Measurements from ENCODE around the gene C19orf81.
"Not testable (repeated sequence)": the region's sequence is repeated elsewhere in the genome, so short reads cannot be mapped to it uniquely, and the experiment has no call there.

The C19orf81 gene

DNA sequence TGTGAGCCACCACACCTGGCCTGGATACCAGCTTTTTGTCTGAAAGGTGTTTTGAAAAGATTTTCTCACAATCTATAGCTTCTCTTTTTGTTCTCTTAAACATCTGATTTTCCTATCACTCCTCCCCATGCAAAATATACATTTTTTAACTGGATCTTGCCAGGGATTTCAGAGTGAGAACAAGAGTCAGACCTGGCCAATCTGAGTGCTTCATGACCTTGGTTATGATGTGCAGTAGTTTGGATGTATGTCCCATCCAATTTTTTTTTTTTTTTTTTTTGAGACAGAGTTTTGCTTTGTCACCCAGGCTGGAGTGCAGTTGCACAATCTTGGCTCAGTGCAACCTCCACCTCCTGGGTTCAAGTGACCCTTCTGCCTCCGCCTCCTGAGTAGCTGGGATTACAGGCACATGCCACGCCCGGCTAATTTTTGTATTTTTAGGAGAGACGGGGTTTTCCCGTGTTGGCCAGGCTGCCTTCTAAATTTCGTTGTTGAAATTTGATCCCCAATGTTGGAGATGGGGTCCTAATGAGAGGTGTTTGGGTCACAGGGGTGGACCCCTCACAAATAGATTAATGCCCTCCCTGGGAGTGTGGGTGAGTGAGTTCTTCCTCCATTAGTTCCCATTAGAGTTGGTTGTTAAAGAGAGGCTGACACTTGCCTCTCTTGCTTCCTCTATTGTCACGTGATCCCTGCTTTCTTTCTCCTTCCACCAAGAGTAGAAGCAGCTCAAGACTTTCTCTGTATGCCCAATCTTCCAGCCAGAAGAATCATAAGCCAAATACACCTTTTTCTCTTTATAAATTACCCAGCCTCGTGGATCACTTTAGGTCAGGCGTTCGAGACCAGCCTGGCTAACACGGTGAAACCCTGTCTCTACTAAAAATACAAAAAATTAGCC is 36.5 kb upstream of the C19orf81 start:
- not testable (repeated sequence) for H3K27ac ChIP-seq (ENCODE audit: low read length); H3K36me3 ChIP-seq (ENCODE audit: insufficient read depth, low read depth, low read length); H3K4me1 ChIP-seq (ENCODE audit: insufficient read depth, low read length); H3K27me3 ChIP-seq (ENCODE audit: insufficient read depth, low read length); H3K9me3 ChIP-seq (ENCODE audit: insufficient read depth, low read depth, low read length); H3K4me3 ChIP-seq (ENCODE audit: low read length); H3K9ac ChIP-seq (ENCODE audit: low read depth, low read length)

- H3K4me3 ChIP-seq (ENCODE audit: low read length); H3K27me3 ChIP-seq (ENCODE audit: insufficient read depth, low read length); H3K36me3 ChIP-seq (ENCODE audit: insufficient read depth, low read depth, low read length); H3K4me1 ChIP-seq (ENCODE audit: insufficient read depth, low read length); H3K27ac ChIP-seq (ENCODE audit: low read length); H3K9ac ChIP-seq (ENCODE audit: low read depth, low read length); H3K9me3 ChIP-seq (ENCODE audit: insufficient read depth, low read depth, low read length): not testable (repeated sequence)
These were observed 30.9 kb upstream of the C19orf81 start for GRCh38 chr19:50618379-50618778.

GRCh38 chr19:50619184-50619583 is 30.1 kb upstream of the C19orf81 start:
- H3K9me3 ChIP-seq (ENCODE audit: insufficient read depth, low read depth, low read length); H3K36me3 ChIP-seq (ENCODE audit: insufficient read depth, low read depth, low read length); H3K4me3 ChIP-seq (ENCODE audit: low read length); H3K27ac ChIP-seq (ENCODE audit: low read length); H3K4me1 ChIP-seq (ENCODE audit: insufficient read depth, low read length); H3K27me3 ChIP-seq (ENCODE audit: insufficient read depth, low read length); H3K9ac ChIP-seq (ENCODE audit: low read depth, low read length): not testable (repeated sequence)

DNA sequence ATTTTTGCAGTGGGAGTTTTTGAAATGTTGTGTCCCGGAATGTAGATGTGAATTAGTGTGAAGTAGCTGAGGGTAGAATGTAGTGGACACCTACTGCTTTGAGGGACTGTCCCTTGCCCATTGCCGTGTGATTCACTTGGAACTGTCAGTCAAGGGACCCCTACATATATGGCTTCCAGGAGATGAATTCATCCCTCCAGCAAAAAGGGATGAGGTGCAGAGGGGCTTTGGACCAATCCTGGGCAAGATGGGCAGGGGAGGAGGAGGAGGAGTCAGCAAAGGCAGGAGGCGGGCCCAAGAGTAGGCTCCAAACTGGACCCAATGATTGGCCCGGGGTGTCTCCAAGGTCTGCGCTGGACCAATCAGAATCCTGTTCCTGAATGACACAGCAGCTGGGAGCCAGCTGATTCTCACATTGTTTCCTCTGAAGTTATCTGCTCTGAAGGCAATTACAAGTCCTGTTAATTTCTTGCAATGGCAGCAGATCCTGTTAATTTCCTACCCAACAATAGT is 28.8 kb upstream of the C19orf81 start:
- not testable (repeated sequence) for H3K9ac ChIP-seq (ENCODE audit: low read depth, low read length); H3K27ac ChIP-seq (ENCODE audit: low read length); H3K36me3 ChIP-seq (ENCODE audit: insufficient read depth, low read depth, low read length); H3K4me3 ChIP-seq (ENCODE audit: low read length); H3K4me1 ChIP-seq (ENCODE audit: insufficient read depth, low read length); H3K27me3 ChIP-seq (ENCODE audit: insufficient read depth, low read length); H3K9me3 ChIP-seq (ENCODE audit: insufficient read depth, low read depth, low read length)

DNA sequence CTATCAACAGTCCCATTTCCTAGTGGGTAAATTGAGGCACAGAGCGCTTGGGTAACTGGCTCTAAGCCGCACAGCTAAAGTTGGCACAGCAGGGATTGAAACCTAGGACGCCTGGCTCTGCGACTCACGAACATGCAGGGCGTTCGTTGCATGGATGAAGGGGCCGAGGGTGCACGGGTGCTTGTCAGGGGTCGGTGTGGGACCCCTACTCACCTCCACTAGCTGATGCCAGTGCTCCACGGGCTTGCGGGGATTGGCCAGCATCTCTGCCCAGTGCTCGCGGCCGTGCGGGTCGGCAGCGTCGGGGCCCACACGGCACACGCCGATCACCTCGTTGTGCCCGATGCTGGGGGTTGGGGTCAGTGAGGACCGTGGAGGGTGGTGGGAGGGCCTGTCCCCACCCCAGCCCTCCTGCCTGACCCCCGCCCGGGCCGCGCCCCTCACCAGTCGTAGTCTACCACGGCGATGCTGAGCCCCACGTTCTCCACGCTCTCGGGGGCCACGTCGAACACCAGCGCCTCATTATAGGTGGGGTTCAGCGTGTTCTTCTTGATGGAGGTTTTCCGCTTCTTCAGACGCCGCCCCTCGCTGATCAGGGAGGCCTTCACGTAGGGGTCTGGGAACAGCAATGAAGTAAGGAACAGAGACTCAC is 24.2 kb upstream of the C19orf81 start:
- no peaks in the 10 kb centered on the region for H3K36me3 ChIP-seq (ENCODE audit: insufficient read depth, low read depth, low read length)

DNA sequence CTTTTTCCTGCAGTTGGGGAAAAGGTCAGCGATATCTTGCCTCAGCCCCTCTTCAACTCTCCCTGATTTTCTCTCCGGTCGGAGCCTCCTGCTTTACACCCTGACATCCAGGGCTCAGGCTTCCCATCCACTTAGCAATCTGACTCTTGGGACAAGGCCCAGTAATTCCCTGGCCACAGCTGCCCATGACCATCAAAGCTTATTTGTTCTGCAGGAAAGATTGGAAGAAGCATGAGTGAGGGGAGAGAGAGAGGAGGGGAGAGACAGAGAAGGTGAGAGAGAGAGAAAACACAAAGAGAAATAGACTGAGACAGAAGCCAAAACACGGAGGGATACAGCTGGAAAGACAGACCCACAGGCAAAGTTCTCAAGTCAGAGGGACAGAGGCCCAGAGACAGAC is 23.2 kb upstream of the C19orf81 start:
- Histone ChIP-seq H3K9me3 (ENCODE audit: insufficient read depth, low read depth, low read length) (peaks cover 14% of the 10 kb centered on the region), H3K9ac (ENCODE audit: low read depth, low read length) (no peak overlapping the region), H3K36me3 (ENCODE audit: insufficient read depth, low read depth, low read length) (no peaks in the 10 kb centered on the region), H3K27me3 (ENCODE audit: insufficient read depth, low read length) (no peaks in the 10 kb centered on the region), H3K4me1 (ENCODE audit: insufficient read depth, low read length) (no peaks in the 10 kb centered on the region), H3K27ac (ENCODE audit: low read length) (no peak overlapping the region), H3K4me3 (ENCODE audit: low read length) (no peak overlapping the region)

More for the DNA sequence above, 24.2 kb upstream of the C19orf81 start:
- Histone ChIP-seq H3K27me3 (ENCODE audit: insufficient read depth, low read length) (no peaks in the 10 kb centered on the region), H3K4me1 (ENCODE audit: insufficient read depth, low read length) (no peaks in the 10 kb centered on the region), H3K27ac (ENCODE audit: low read length) (no peak overlapping the region), H3K9me3 (ENCODE audit: insufficient read depth, low read depth, low read length) (peaks cover 11% of the 10 kb centered on the region), H3K4me3 (ENCODE audit: low read length) (no peak overlapping the region), H3K9ac (ENCODE audit: low read depth, low read length) (no peak overlapping the region)

- no peaks in the 10 kb centered on the region for H3K4me1 ChIP-seq (ENCODE audit: insufficient read depth, low read length)
- peaks cover 14% of the 10 kb centered on the region for H3K9me3 ChIP-seq (ENCODE audit: insufficient read depth, low read depth, low read length)
- no peak overlapping the region for H3K4me3 ChIP-seq (ENCODE audit: low read length)
- no peak overlapping the region for H3K9ac ChIP-seq (ENCODE audit: low read depth, low read length)
- H3K27ac ChIP-seq (ENCODE audit: low read length), result no peak overlapping the region
- H3K27me3 ChIP-seq (ENCODE audit: insufficient read depth, low read length), result no peaks in the 10 kb centered on the region
- no peaks in the 10 kb centered on the region for H3K36me3 ChIP-seq (ENCODE audit: insufficient read depth, low read depth, low read length)
These were observed 22.4 kb upstream of the C19orf81 start for GRCh38 chr19:50626795-50627194.

- no peaks in the 10 kb centered on the region for H3K36me3 ChIP-seq (ENCODE audit: insufficient read depth, low read depth, low read length)
- no peaks in the 10 kb centered on the region for H3K27me3 ChIP-seq (ENCODE audit: insufficient read depth, low read length)
- no peak overlapping the region for H3K9ac ChIP-seq (ENCODE audit: low read depth, low read length)
- no peak overlapping the region for H3K4me3 ChIP-seq (ENCODE audit: low read length)
- no peaks in the 10 kb centered on the region for H3K4me1 ChIP-seq (ENCODE audit: insufficient read depth, low read length)
- H3K27ac ChIP-seq (ENCODE audit: low read length), result no peak overlapping the region
- H3K9me3 ChIP-seq (ENCODE audit: insufficient read depth, low read depth, low read length), result peaks cover 18% of the 10 kb centered on the region
These were observed 21.1 kb upstream of the C19orf81 start for GRCh38 chr19:50628146-50628545.

GRCh38 chr19:50628551-50628950 is 20.7 kb upstream of the C19orf81 start:
- H3K4me1 ChIP-seq (ENCODE audit: insufficient read depth, low read length), result no peaks in the 10 kb centered on the region
- no peaks in the 10 kb centered on the region for H3K27me3 ChIP-seq (ENCODE audit: insufficient read depth, low read length)
- no peak overlapping the region for H3K9ac ChIP-seq (ENCODE audit: low read depth, low read length)
- H3K27ac ChIP-seq (ENCODE audit: low read length), result no peak overlapping the region
- H3K36me3 ChIP-seq (ENCODE audit: insufficient read depth, low read depth, low read length), result no peaks in the 10 kb centered on the region
- H3K9me3 ChIP-seq (ENCODE audit: insufficient read depth, low read depth, low read length), result peaks cover 22% of the 10 kb centered on the region
- no peak overlapping the region for H3K4me3 ChIP-seq (ENCODE audit: low read length)

DNA sequence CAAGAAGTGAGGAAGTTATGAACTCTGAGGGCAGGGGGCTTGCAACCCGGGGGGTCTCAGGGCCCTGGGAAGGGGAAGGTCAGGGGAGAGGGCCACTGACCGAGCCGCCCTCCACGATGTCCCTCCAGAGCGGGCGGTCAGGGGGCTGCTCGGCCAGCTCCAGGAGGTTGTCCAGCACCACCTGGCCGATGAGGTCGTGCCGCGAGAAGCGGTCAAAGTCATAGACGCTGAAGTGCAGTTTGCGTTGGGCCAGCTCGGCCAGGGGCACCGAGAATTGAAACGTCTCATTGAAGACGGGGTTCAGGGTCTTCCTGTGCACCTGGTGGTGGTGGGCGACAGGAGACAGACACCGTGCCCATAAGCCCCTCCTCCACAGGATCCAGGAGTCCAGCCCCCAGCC is 20.1 kb upstream of the C19orf81 start:
- no peaks in the 10 kb centered on the region for H3K27me3 ChIP-seq (ENCODE audit: insufficient read depth, low read length)
- peaks cover 29% of the 10 kb centered on the region for H3K9me3 ChIP-seq (ENCODE audit: insufficient read depth, low read depth, low read length)
- H3K4me3 ChIP-seq (ENCODE audit: low read length), result no peak overlapping the region
- H3K36me3 ChIP-seq (ENCODE audit: insufficient read depth, low read depth, low read length), result no peaks in the 10 kb centered on the region
- H3K4me1 ChIP-seq (ENCODE audit: insufficient read depth, low read length), result no peaks in the 10 kb centered on the region
- H3K27ac ChIP-seq (ENCODE audit: low read length), result no peak overlapping the region
- no peak overlapping the region for H3K9ac ChIP-seq (ENCODE audit: low read depth, low read length)

GRCh38 chr19:50629801-50630200 is 19.4 kb upstream of the C19orf81 start:
- Histone ChIP-seq H3K4me3 (ENCODE audit: low read length) (no peak overlapping the region), H3K9ac (ENCODE audit: low read depth, low read length) (no peak overlapping the region), H3K27ac (ENCODE audit: low read length) (no peak overlapping the region), H3K4me1 (ENCODE audit: insufficient read depth, low read length) (no peaks in the 10 kb centered on the region), H3K27me3 (ENCODE audit: insufficient read depth, low read length) (no peaks in the 10 kb centered on the region), H3K9me3 (ENCODE audit: insufficient read depth, low read depth, low read length) (peaks cover 33% of the 10 kb centered on the region), H3K36me3 (ENCODE audit: insufficient read depth, low read depth, low read length) (no peaks in the 10 kb centered on the region)

All from iPS-20b (cell line).